ENCODE data around the gene GC.
"Not testable (repeated sequence)": the region's sequence is repeated elsewhere in the genome, so short reads cannot be mapped to it uniquely, and the experiment has no call there.

GC gene

GRCh38 chr4:71765350-71765749 is 18.5 kb downstream of the GC start:
- DNase-seq, result peak; percentile 28

GRCh38 chr4:71752383-71753042 is 31.4 kb downstream of the GC start:
- no peak for DNase-seq

GRCh38 chr4:71749008-71749594 is 34.8 kb downstream of the GC start:
- no peak for DNase-seq

GRCh38 chr4:71746379-71746778 is 37.5 kb downstream of the GC start:
- DNase-seq, result no peak

- not testable (repeated sequence) for DNase-seq
Measured at GRCh38 chr4:71738782-71739181, 45.1 kb downstream of the GC start.

GRCh38 chr4:71732706-71733105 is 51.2 kb downstream of the GC start:
- DNase-seq, result no peak

- no peak for DNase-seq
Measured at GRCh38 chr4:71732066-71732465, 51.8 kb downstream of the GC start.

- DNase-seq, result no peak
Measured at GRCh38 chr4:71729856-71730255, 54.0 kb downstream of the GC start.

- DNase-seq, result no peak
Measured at GRCh38 chr4:71713611-71714203, 70.2 kb downstream of the GC start.

GRCh38 chr4:71711985-71712348 is 71.9 kb downstream of the GC start:
- no peak for DNase-seq

- no peak for DNase-seq
Measured at GRCh38 chr4:71711044-71711984, 72.6 kb downstream of the GC start.

- DNase-seq, result no peak
Measured at GRCh38 chr4:71709961-71710360, 73.9 kb downstream of the GC start.

GRCh38 chr4:71698141-71698540 is 85.7 kb downstream of the GC start:
- DNase-seq, result no peak

GRCh38 chr4:71697031-71697430 is 86.8 kb downstream of the GC start:
- no peak for DNase-seq

- DNase-seq, result no peak
Measured at GRCh38 chr4:71694961-71695360, 88.9 kb downstream of the GC start.

GRCh38 chr4:71692963-71693362 is 90.9 kb downstream of the GC start:
- no peak for DNase-seq

GRCh38 chr4:71692198-71692597 is 91.7 kb downstream of the GC start:
- DNase-seq, result no peak
